ENCODE data around the gene LARGE2. TPM values are rescaled to one million over a fixed set of nuclear protein-coding genes. Genes with fewer than 3 reads are reported as not detected.

Gene LARGE2
- total RNA-seq, 1 experiment from 2014 or later: 108 TPM

DNA sequence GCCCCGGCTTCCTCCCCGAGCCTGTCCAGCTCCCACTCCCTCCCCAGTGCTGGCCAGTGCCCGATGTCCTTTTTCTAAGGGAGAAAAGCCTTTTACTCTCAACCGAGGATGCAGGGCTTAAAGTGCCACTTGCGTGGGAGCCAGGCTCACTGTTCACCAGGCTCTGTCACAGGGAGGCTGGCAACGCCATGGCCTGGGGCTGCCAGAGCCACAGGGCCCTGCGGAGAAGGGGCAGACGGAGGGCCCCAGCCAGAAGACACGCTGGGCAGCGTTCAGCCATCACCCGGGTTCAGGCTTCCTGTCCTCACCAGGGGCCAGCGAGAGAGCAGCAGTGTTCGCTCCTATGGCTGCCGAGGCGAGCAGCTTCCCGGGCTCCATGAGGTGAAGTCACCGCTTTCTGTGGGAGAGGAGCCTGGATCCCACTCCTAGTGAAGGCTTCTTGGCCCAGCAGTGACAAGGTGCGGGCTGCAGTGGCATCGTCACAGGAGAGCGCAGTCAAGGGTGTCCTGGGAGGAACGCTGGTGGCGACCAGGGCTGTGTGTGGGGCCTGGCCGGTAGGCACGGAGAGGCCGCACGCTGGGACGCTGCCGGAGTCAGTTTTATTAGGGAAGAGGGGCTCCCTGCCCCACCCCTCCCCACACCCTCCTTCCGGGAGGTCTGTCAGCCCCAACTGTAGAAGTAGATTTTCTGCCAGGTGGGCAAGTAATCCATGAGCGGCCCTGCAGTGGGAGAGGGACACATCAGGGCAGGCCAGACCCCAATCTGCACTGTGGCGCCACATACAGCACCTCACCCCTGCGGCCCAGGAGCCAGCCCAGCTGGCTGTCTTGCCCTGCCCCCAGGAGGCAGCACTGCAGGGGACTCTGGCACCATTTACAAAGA lies 12.6 kb upstream of the LARGE2 start:
- no peak for DNase-seq
- Histone ChIP-seq H3K23ac (ENCODE audit: insufficient read length, low read depth, low read length) (no peak overlapping the region), H3K79me1 (ENCODE audit: insufficient read depth, low read depth, low read length, poor library complexity, severe bottlenecking) (no peaks in the 10 kb centered on the region), H4K5ac (ENCODE audit: insufficient read length, low read depth, low read length) (no peak overlapping the region), H2AK5ac (ENCODE audit: insufficient read length, low read length) (no peak overlapping the region), H4K8ac (replicated peaks; ENCODE audit: insufficient read length, low read depth, low read length) (no peak overlapping the region), H3K14ac (ENCODE audit: insufficient read depth, low read length) (no peak overlapping the region), H3K79me2 (ENCODE audit: insufficient read depth, low read length) (no peaks in the 10 kb centered on the region), H2BK15ac (ENCODE audit: low read depth, low read length) (no peak overlapping the region), H3K18ac (ENCODE audit: insufficient read length, low read depth, low read length) (no peak overlapping the region), H3K9ac (ENCODE audit: extremely low read depth, insufficient read length, low read length) (no peak overlapping the region), H4K20me1 (ENCODE audit: control insufficient read depth, insufficient read depth, insufficient read length) (no peaks in the 10 kb centered on the region), H2BK20ac (ENCODE audit: low read depth, low read length, poor library complexity, severe bottlenecking) (no peak overlapping the region), H2AFZ (ENCODE audit: low read length) (no peak overlapping the region), H3K4me1 (ENCODE audit: insufficient read depth, low read length) (no peaks in the 10 kb centered on the region), H3K9me3 (ENCODE audit: control insufficient read depth, low read depth, low read length) (no peaks in the 10 kb centered on the region), H3K27me3 (ENCODE audit: insufficient read depth, low read length) (no peaks in the 10 kb centered on the region), H3K56ac (ENCODE audit: insufficient read length, low read depth, low read length) (no peak overlapping the region), H2BK12ac (ENCODE audit: insufficient read length, low read depth, low read length) (no peak overlapping the region), H4K91ac (ENCODE audit: insufficient read length, low read depth, low read length) (no peak overlapping the region), H3K27ac (ENCODE audit: insufficient read length, low read depth, low read length) (no peak overlapping the region), H3K4ac (ENCODE audit: low read depth, low read length) (no peak overlapping the region), H2BK120ac (ENCODE audit: low read depth, low read length, poor library complexity, severe bottlenecking) (no peak overlapping the region), H3K23me2 (ENCODE audit: insufficient read length, low read depth, low read length, poor library complexity, severe bottlenecking) (no peaks in the 10 kb centered on the region), H2BK5ac (ENCODE audit: insufficient read length, low read length) (no peak overlapping the region), H3K4me2 (ENCODE audit: insufficient read depth, insufficient read length, low read length) (no peak overlapping the region), H3T11ph (ENCODE audit: low read length) (no peak overlapping the region)
- Mint-ChIP-seq H3K27me3 (ENCODE audit: low read depth) (no peaks in the 10 kb centered on the region), H3K27ac (no peak overlapping the region), H3K36me3 (ENCODE audit: insufficient read depth in 1 of 3, low read depth in 3 of 3) (peaks cover 9 to 27% (median 25%) of the 10 kb centered on the region in 3 experiments), H3K4me1 (peaks cover 2 to 4% of the 10 kb centered on the region in 2 experiments; a peak in 2 of 4 replicates), H3K9me3 (no peaks in the 10 kb centered on the region), H3K4me3 (no peak overlapping the region)
- TF ChIP-seq, protein P1, sequence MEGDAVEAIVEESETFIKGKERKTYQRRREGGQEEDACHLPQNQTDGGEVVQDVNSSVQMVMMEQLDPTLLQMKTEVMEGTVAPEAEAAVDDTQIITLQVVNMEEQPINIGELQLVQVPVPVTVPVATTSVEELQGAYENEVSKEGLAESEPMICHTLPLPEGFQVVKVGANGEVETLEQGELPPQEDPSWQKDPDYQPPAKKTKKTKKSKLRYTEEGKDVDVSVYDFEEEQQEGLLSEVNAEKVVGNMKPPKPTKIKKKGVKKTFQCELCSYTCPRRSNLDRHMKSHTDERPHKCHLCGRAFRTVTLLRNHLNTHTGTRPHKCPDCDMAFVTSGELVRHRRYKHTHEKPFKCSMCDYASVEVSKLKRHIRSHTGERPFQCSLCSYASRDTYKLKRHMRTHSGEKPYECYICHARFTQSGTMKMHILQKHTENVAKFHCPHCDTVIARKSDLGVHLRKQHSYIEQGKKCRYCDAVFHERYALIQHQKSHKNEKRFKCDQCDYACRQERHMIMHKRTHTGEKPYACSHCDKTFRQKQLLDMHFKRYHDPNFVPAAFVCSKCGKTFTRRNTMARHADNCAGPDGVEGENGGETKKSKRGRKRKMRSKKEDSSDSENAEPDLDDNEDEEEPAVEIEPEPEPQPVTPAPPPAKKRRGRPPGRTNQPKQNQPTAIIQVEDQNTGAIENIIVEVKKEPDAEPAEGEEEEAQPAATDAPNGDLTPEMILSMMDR (conservative IDR thresholded peaks at IDR 0.05): no peak
- WGBS (ENCODE audit: extremely low coverage, insufficient read length, low lambda C conversion rate): no CpG with 5 or more reads among the region's 32 CpGs
